H1 (cell line): Measurements from ENCODE around the gene TSHZ2. TPM values are rescaled to one million over a fixed set of nuclear protein-coding genes. Genes with fewer than 3 reads are reported as not detected.

ENCODE experiments used
- CTCF ChIA-PET: fragments of 300-600 bp; sonication (Branson Sonifier 250); formaldehyde crosslinking; loops from one replicate; lab custom pipeline; 2021; ENCODE audit not compliant: partially characterized antibody; lab: Charles Lee
- POLR2A ChIA-PET: fragments of 300-600 bp; sonication (Branson Sonifier 250); formaldehyde crosslinking; loops from one replicate; lab custom pipeline; 2021; ENCODE audit warnings: inconsistent platforms; ENCODE audit not compliant: partially characterized antibody; lab: Charles Lee
- DNase-seq, 2 experiments: peaks; one replicate each; pipeline versions ENCODE4 v3.0.0 to v3.0.0-alpha.2; 2010 to 2022; ENCODE audit warnings: low spot score in 2 of 2, low read depth in 1 of 2, mixed read lengths in 1 of 2
- FAIRE-seq: peaks from 2 replicates; lab custom pipeline; 2011; peaks lifted over from hg19 to GRCh38; lab: Jason Lieb, UNC
- H2AFZ ChIP-seq: 2 replicates; pipeline ENCODE4 v1.8.1; 2012; ENCODE audit warnings: low read length, inconsistent platforms
- H2AK5ac ChIP-seq: 2 replicates; pipeline ENCODE4 v1.6.1; 2013; ENCODE audit warnings: low read depth, low read length
- H2BK120ac ChIP-seq: replicated peaks from 2 replicates; pipeline ENCODE3; 2013; ENCODE audit warnings: low read depth, low read length, inconsistent platforms
- H2BK12ac ChIP-seq: 2 replicates; pipeline ENCODE4 v1.6.1; 2013; ENCODE audit warnings: low read depth, low read length
- H2BK15ac ChIP-seq: 2 replicates; pipeline ENCODE4 v1.6.1; 2013; ENCODE audit warnings: low read length
- H2BK20ac ChIP-seq: 2 replicates; pipeline ENCODE4 v1.6.1; 2013; ENCODE audit warnings: low read length
- H2BK5ac ChIP-seq: 2 replicates; pipeline ENCODE4 v1.6.1; 2013; ENCODE audit warnings: low read depth, low read length
- H3K14ac ChIP-seq: 2 replicates; pipeline ENCODE4 v1.6.1; 2013; ENCODE audit warnings: inconsistent platforms; ENCODE audit not compliant: insufficient read length
- H3K18ac ChIP-seq: 2 replicates; pipeline ENCODE4 v1.6.1; 2013; ENCODE audit warnings: low read length; ENCODE audit errors: extremely low read depth
- H3K23ac ChIP-seq: 2 replicates; pipeline ENCODE4 v1.6.1; 2013; ENCODE audit warnings: inconsistent platforms; ENCODE audit not compliant: insufficient read length
- H3K23me2 ChIP-seq: 2 replicates; pipeline ENCODE4 v1.6.1; 2013; ENCODE audit warnings: low read depth, low read length
- H3K27ac ChIP-seq: 2 replicates; pipeline ENCODE4 v1.6.1; 2011; ENCODE audit warnings: low read depth, low read length, inconsistent platforms
- H3K27me3 ChIP-seq, 4 experiments: replicated peaks in 1 of 4; 1 replicate in 1 of 4; 2 replicates in 3 of 4; pipeline versions ENCODE4 v1.6.1 to v1.8.1; 2011 to 2013; ENCODE audit warnings: low read length in 3 of 4, mild to moderate bottlenecking in 3 of 4, inconsistent platforms in 2 of 4, mixed read lengths in 2 of 4, moderate library complexity in 1 of 4; ENCODE audit not compliant: control insufficient read depth in 3 of 4, insufficient read depth in 3 of 4; ENCODE audit errors: extremely low read depth in 1 of 4
- H3K36me3 ChIP-seq, 4 experiments: 2 replicates each; pipeline versions ENCODE4 v1.6.1 to v1.8.1; 2011 to 2013; ENCODE audit warnings: mild to moderate bottlenecking in 4 of 4, low read length in 3 of 4, moderate library complexity in 2 of 4, control low read depth in 1 of 4, inconsistent platforms in 1 of 4; ENCODE audit not compliant: insufficient read depth in 4 of 4, control insufficient read depth in 2 of 4
- H3K4ac ChIP-seq: replicated peaks from 2 replicates; pipeline ENCODE3; 2013; ENCODE audit warnings: low read length, low read depth, mixed read lengths, inconsistent platforms; ENCODE audit not compliant: insufficient read length
- H3K4me1 ChIP-seq, 4 experiments: replicated peaks in 1 of 4; 1 replicate in 1 of 4; 2 replicates in 3 of 4; pipeline versions ENCODE4 v1.6.1 to v1.8.1; 2011 to 2013; ENCODE audit warnings: low read length in 3 of 4, inconsistent platforms in 2 of 4, mixed read lengths in 1 of 4; ENCODE audit not compliant: insufficient read depth in 4 of 4, control insufficient read depth in 3 of 4
- H3K4me2 ChIP-seq, 2 experiments: 2 replicates each; pipeline versions ENCODE4 v1.6.1 to v1.8.1; 2011 to 2013; ENCODE audit warnings: low read depth in 2 of 2, low read length in 2 of 2, control low read depth in 1 of 2, inconsistent platforms in 1 of 2, mild to moderate bottlenecking in 1 of 2; ENCODE audit not compliant: insufficient read depth in 1 of 2
- H3K4me3 ChIP-seq, 4 experiments: fragments of 200-600, 300-600 bp in 1 of 4; sonication (generic), shearing (Covaris generic), sonication (Bioruptor Twin) in 1 of 4; 2 replicates each; pipeline versions ENCODE4 v1.5.1 to v1.8.1; 2011 to 2016; ENCODE audit warnings: low read length in 4 of 4, low read depth in 3 of 4, control low read depth in 2 of 4, inconsistent platforms in 2 of 4, mild to moderate bottlenecking in 2 of 4, mixed read lengths in 1 of 4, moderate library complexity in 1 of 4; ENCODE audit not compliant: insufficient read depth in 2 of 4; ENCODE audit errors: extremely low read depth in 1 of 4
- H3K56ac ChIP-seq: replicated peaks from 2 replicates; pipeline ENCODE3; 2013; ENCODE audit warnings: low read depth, mild to moderate bottlenecking, mixed read lengths, low read length, inconsistent platforms; ENCODE audit not compliant: insufficient read length
- H3K79me1 ChIP-seq: 2 replicates; pipeline ENCODE4 v1.6.1; 2013; ENCODE audit warnings: low read depth, low read length, control low read depth
- H3K79me2 ChIP-seq, 2 experiments: 2 replicates each; pipeline versions ENCODE4 v1.6.1 to v1.8.1; 2012 to 2013; ENCODE audit warnings: low read length in 2 of 2, mild to moderate bottlenecking in 2 of 2, inconsistent platforms in 1 of 2; ENCODE audit not compliant: insufficient read depth in 2 of 2, control insufficient read depth in 1 of 2
- H3K9ac ChIP-seq, 4 experiments: replicated peaks in 1 of 4; 1 replicate in 1 of 4; 2 replicates in 3 of 4; pipeline versions ENCODE4 v1.6.1 to v1.8.1; 2011 to 2013; ENCODE audit warnings: low read depth in 3 of 4, low read length in 3 of 4, control low read depth in 2 of 4, mild to moderate bottlenecking in 2 of 4, moderate library complexity in 2 of 4, inconsistent platforms in 1 of 4; ENCODE audit errors: extremely low read depth in 1 of 4
- H3K9me3 ChIP-seq, 2 experiments: 2 replicates each; pipeline versions ENCODE4 v1.6.1 to v1.8.1; 2012 to 2013; ENCODE audit warnings: mild to moderate bottlenecking in 2 of 2, moderate library complexity in 2 of 2, control low read depth in 1 of 2, inconsistent platforms in 1 of 2, low read depth in 1 of 2, low read length in 1 of 2, mixed read lengths in 1 of 2; ENCODE audit not compliant: insufficient read depth in 2 of 2
- H4K20me1 ChIP-seq, 2 experiments: replicated peaks in 1 of 2; 2 replicates each; pipeline versions ENCODE3 to v1.8.1; 2011 to 2013; ENCODE audit warnings: inconsistent platforms in 2 of 2, low read length in 2 of 2, mild to moderate bottlenecking in 1 of 2; ENCODE audit not compliant: insufficient read depth in 2 of 2, control insufficient read depth in 1 of 2
- H4K5ac ChIP-seq: 2 replicates; pipeline ENCODE4 v1.6.1; 2013; ENCODE audit warnings: low read length, low read depth, mixed read lengths, inconsistent platforms; ENCODE audit not compliant: insufficient read length
- H4K8ac ChIP-seq: 2 replicates; pipeline ENCODE4 v1.8.0; 2013; ENCODE audit warnings: mild to moderate bottlenecking, moderate library complexity, low read length, inconsistent platforms; ENCODE audit not compliant: insufficient read depth; ENCODE audit errors: extremely low read depth
- H4K91ac ChIP-seq: replicated peaks from 2 replicates; pipeline ENCODE3; 2013; ENCODE audit warnings: low read length, mixed read lengths, inconsistent platforms; ENCODE audit not compliant: insufficient read length
- ASH2L ChIP-seq: fragments of 200-600, 300-600 bp; sonication (generic); IDR thresholded peaks from one replicate; pipeline ENCODE4 v1.7.1; 2017; ENCODE audit warnings: low read length
- CBX5 ChIP-seq: fragments of 300-800, 300-1000 bp; sonication (generic); IDR thresholded peaks from 2 replicates; pipeline ENCODE4 v1.7.1; 2016; ENCODE audit warnings: antibody characterized with exemption, low read length, low read depth
- CTBP2 ChIP-seq: IDR thresholded peaks from 2 replicates; pipeline ENCODE4 v1.7.0; 2011; ENCODE audit warnings: borderline replicate concordance, mild to moderate bottlenecking, moderate library complexity, mixed read lengths, low read length; ENCODE audit not compliant: insufficient read depth, insufficient read length
- EP300 ChIP-seq, 2 experiments: IDR thresholded peaks; 1 replicate in 1 of 2; 2 replicates in 1 of 2; pipeline ENCODE4 v1.6.1; 2011 to 2012; ENCODE audit warnings: low read depth in 2 of 2, low read length in 2 of 2, mild to moderate bottlenecking in 2 of 2, borderline replicate concordance in 1 of 2, inconsistent platforms in 1 of 2, moderate library complexity in 1 of 2
- EZH2 ChIP-seq: fragments of 200-600 bp; sonication (generic); IDR thresholded peaks from 2 replicates; pipeline ENCODE4 v1.7.1; 2012; ENCODE audit warnings: low read depth, mild to moderate bottlenecking, moderate library complexity, low read length, inconsistent platforms; ENCODE audit not compliant: severe bottlenecking
- FOSL1 ChIP-seq: IDR thresholded peaks from 2 replicates; pipeline ENCODE4 v1.6.1; 2011; ENCODE audit warnings: mild to moderate bottlenecking, low read depth, low read length, moderate library complexity; ENCODE audit not compliant: insufficient read depth
- JUN ChIP-seq: IDR thresholded peaks from 2 replicates; pipeline ENCODE4 v1.6.1; 2011; ENCODE audit warnings: low read depth, mild to moderate bottlenecking, improper control_type of control experiment, low read length
- KDM5A ChIP-seq: fragments of 200-600 bp; IDR thresholded peaks from 2 replicates; pipeline ENCODE4 v1.7.1; 2012; ENCODE audit warnings: mild to moderate bottlenecking, low read length, inconsistent platforms, mixed read lengths
- NANOG ChIP-seq: IDR thresholded peaks from 2 replicates; pipeline ENCODE4 v1.6.1; 2011; ENCODE audit warnings: low read length, low read depth, mild to moderate bottlenecking, inconsistent platforms; ENCODE audit not compliant: insufficient read depth, poor library complexity, severe bottlenecking
- ZNF274 ChIP-seq: IDR thresholded peaks from 2 replicates; pipeline ENCODE4 v1.7.0; 2012; ENCODE audit warnings: low read length, borderline replicate concordance; ENCODE audit errors: extremely low read depth
- WGBS, 2 experiments: shearing (Covaris generic) in 1 of 2; methylation state at CpG; one replicate each; pipeline versions ENCODE4 v1.1.6 to v1.1.7; 2013 to 2015; ENCODE audit warnings: low lambda C conversion rate in 2 of 2, mixed read lengths in 2 of 2, inconsistent platforms in 1 of 2, low coverage in 1 of 2, missing lambda C conversion rate in 1 of 2; ENCODE audit not compliant: insufficient replicate concordance in 2 of 2, insufficient coverage in 1 of 2, insufficient read length in 1 of 2; ENCODE audit errors: extremely low coverage in 1 of 2, missing lambda C conversion rate in 1 of 2; 5-methylcytosine and 5-hydroxymethylcytosine counted together
- polyA plus RNA-seq, 7 experiments: library from polyadenylated mRNA; depleted of rRNA in 3 of 7; stranded (reverse) in 5 of 7; unstranded in 2 of 7; fragments of >200 nt in 5 of 7; fragments of 200-250 nt in 2 of 7; gene quantifications; 1 replicate in 5 of 7; 2 replicates in 1 of 7; 4 replicates in 1 of 7; pipeline versions ENCODE4 v1.2.1 to v1.2.3, GENCODE V29; 2011 to 2013; ENCODE audit warnings: missing spikeins in 2 of 7, mixed read lengths in 2 of 7
- total RNA-seq: library from RNA; stranded (reverse); fragmentation: NEBNext Ultra II Directional; extraction: Animal tissue kit (Norgen Biotek cat#: 25700); gene quantifications from 2 replicates; pipeline ENCODE4 v1.2.1, GENCODE V29; 2021
- TF ChIP-seq, protein P1 (sequence below): IDR thresholded peaks from 2 replicates; pipeline ENCODE4 v1.6.1; 2012; ENCODE audit warnings: inconsistent platforms

The TSHZ2 gene
- total and polyA plus RNA-seq, 2 of the 8 experiments (the other 6 are each of a cell fraction or from before 2014, with no cell fraction given), result 0.14 to 0.30 TPM

- DNase-seq (no peak), FAIRE-seq (no peak)
- Histone ChIP-seq H4K91ac (no peak overlapping the region), H3K4me3 (no peak overlapping the region), H3K9me3 (no peaks in the 10 kb centered on the region), H3K14ac (no peak overlapping the region), H3K56ac (no peak overlapping the region), H2BK12ac (no peak overlapping the region), H3K9ac (no peak overlapping the region), H3K27ac (no peak overlapping the region), H3K36me3 (no peaks in the 10 kb centered on the region), H2BK15ac (no peak overlapping the region), H4K8ac (no peak overlapping the region), H2AFZ (no peak overlapping the region), H2BK20ac (no peak overlapping the region), H3K4ac (no peak overlapping the region), H3K4me1 (no peaks in the 10 kb centered on the region), H4K5ac (no peak overlapping the region), H3K23me2 (no peaks in the 10 kb centered on the region), H2AK5ac (no peak overlapping the region), H3K79me2 (no peaks in the 10 kb centered on the region), H3K18ac (no peak overlapping the region), H2BK5ac (no peak overlapping the region), H2BK120ac (no peak overlapping the region), H3K27me3 (no peaks in the 10 kb centered on the region), H4K20me1 (no peaks in the 10 kb centered on the region), H3K4me2 (no peak overlapping the region), H3K79me1 (no peaks in the 10 kb centered on the region), H3K23ac (no peak overlapping the region)
- ChIA-PET POLR2A (no interaction called here), CTCF (interaction anchor here (0.7 to 1.2 kb wide), 3 partner anchors 8 to 187 kb away, joined by 3 read pairs; no protein-coding TSS in a partner anchor)
- WGBS, 2 experiments, result 89% methylated on average over 7 of the region's 7 CpGs; no CpG with 5 or more reads in 1 of the 2 experiments
- TF ChIP-seq JUN (no peak), NANOG (no peak), ZNF274 (no peak), CTBP2 (no peak), EZH2 (no peak), FOSL1 (no peak), EP300 (IDR thresholded peaks at IDR 0.05; ENCODE audit: borderline replicate concordance in 1 of 2, low read depth in 2 of 2, low read length in 2 of 2) (no peak), CBX5 (no peak), KDM5A (no peak), ASH2L (no peak)
- TF ChIP-seq, protein P1, sequence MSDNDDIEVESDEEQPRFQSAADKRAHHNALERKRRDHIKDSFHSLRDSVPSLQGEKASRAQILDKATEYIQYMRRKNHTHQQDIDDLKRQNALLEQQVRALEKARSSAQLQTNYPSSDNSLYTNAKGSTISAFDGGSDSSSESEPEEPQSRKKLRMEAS, result no peak
Measured at GRCh38 chr20:53170196-53170595, 198.0 kb downstream of the TSHZ2 start.
